GM15510 (cell line): ENCODE results near the gene SLC16A12.

Experiments used
- POLR2A ChIP-seq: IDR thresholded peaks from 3 replicates; pipeline ENCODE4 v1.6.1; 2011; ENCODE audit warnings: borderline replicate concordance; ENCODE audit not compliant: insufficient read length; ENCODE audit errors: extremely low read depth

SLC16A12 gene

DNA sequence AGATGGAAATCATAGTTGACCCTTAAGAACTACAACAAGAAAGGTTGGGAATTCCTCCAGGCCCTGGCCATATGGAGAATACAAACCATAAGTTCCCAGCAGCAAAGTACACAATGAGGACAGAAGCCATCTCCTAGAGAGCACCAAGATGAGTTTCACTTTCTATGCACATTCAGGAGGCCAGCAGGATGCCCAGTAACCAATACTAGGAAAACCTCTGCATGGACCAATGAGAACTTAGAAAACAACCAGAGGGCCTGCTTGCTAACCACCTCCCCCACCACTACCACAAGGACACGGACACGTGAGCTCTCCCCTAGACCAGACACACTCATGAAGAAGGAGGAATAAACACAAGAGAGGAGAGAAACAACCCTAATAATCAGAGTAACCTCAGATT, 64.8 kb downstream of the SLC16A12 start:
- TF ChIP-seq POLR2A, result no peak

DNA sequence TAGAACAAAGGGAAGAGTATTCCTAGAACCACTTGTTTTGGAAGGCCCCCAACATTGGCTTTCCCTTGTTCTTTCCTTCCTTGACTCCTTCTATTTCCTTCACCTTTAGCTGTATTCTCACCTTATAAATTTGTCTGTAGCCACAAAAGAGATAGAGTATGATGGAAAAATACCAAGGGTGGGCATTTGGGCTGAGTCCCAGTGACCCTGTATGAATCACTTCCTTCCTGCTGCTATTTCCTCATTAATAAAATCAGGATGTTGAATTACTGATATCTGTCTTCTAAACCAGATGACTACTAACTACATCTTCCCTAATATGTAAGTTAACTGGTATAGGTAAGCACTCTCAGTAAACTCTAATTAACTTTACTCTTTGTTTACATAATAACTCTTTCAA, 65.9 kb downstream of the SLC16A12 start:
- no peak for TF ChIP-seq POLR2A

DNA sequence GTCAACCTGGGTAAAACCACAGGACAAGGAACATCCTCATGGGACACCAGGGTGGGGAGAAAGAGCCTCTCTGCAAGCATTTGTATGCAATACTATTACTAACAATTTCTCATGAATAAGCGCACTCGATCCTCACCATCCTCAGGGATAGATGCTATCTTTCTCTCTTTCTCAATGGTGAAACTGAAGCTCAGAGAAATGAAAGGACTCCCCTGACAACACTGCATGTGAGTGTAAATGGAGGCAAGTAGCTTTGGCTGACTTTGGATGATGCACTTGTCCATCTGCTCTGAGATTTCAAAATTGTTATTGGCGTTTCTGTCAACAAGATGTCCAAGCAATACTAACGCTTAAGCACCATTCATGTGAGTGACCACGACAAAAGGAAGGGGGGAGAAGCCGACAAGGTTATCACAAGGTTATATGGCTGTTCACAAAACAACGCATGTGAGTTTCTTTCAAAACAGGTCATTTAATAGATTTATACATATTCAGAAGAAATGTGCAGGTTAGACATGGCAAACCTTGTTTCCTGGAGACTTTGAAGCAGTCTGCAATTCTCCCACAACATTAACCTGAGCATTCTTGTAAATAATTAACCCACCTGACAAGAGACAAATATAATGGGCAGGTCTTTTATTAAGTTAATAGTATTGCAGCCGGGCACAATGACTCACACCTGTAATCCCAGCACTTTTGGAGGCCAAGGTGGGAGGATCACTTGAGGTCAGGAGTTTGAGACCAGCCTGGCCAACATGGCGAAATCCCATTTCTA, 67.0 kb downstream of the SLC16A12 start:
- TF ChIP-seq POLR2A, result no peak

DNA sequence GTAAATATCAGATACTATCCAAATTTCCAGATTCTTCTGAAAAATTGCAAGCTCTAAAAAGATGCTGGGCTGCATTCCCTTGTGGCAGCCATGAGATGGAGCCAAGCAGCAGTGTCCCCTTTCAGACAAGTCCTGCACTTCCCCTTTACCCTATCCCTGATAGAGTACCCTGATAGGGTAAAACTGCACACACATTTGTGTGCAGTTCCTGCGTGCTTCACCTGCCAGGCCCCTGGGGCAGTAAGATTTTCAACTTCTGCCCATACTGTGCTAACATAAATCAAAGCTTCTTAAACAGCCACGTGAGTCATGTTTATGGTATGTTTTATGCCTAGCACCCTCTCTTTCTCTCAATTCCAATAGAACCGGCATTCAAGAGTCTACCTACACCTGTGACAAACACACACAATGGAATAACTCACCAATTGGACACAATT, 68.8 kb downstream of the SLC16A12 start:
- no peak for TF ChIP-seq POLR2A

GRCh38 chr10:89465196-89465595, 70.2 kb downstream of the SLC16A12 start:
- TF ChIP-seq POLR2A, result no peak

DNA sequence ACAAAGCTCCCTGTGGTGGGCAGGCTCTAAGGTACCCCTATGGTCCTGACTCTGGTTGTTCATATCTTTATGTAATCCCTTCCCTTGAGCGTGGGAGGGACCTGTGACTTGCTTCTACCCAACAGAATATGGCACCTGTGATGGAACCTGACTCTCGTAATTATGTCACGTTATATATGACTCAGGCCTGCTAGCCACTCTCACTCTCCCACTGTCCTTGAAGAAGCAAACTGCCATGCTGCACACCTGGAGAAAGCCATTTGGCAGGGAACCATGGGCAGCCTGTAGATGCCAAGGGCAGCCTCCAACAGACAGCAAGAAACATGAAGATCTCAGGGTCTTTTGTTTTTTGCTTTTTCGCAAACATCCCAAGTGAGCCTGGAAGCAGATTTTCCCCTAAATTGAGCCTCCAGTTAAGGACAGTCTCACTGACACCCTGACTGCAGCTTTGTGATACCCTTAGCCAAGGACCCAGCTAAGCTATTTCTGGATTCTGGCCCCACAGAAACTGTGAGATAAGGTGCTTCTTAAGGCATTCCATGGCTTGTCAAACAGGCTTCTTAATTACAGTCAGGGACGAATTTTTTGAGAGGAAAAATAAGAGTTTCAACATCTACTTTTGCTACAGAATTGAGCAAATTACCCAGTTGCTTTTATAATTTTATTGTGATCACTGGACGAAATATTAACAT, 71.4 kb downstream of the SLC16A12 start:
- TF ChIP-seq POLR2A, result no peak

GRCh38 chr10:89458784-89459183, 76.6 kb downstream of the SLC16A12 start:
- TF ChIP-seq POLR2A, result no peak

GRCh38 chr10:89458291-89458690, 77.1 kb downstream of the SLC16A12 start:
- TF ChIP-seq POLR2A, result no peak

GRCh38 chr10:89454561-89455347, 80.6 kb downstream of the SLC16A12 start:
- no peak for TF ChIP-seq POLR2A

- TF ChIP-seq POLR2A, result no peak
These were observed 83.2 kb downstream of the SLC16A12 start for GRCh38 chr10:89452193-89452592.

DNA sequence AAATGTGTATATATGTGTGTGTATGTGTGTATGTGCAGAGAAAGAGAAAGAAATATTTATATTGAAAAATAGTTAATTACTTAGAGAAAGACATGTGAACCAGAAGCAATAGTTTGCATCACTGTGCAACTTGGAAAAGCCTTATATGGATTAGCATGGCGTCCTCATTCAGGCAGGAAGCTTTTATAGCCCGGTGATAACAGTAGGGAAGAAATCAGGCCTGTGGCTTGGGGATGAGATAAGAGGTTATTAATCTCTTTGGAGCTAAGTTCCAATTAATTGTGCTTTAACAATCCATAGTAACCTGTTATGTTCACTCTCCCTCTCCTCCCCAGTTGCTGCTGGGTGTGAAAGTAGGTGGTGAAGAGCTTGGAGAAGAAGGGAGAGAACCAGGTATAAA, 84.5 kb downstream of the SLC16A12 start:
- no peak for TF ChIP-seq POLR2A

GRCh38 chr10:89442289-89442688, 93.1 kb downstream of the SLC16A12 start:
- no peak for TF ChIP-seq POLR2A

GRCh38 chr10:89440226-89441009, 95.0 kb downstream of the SLC16A12 start:
- no peak for TF ChIP-seq POLR2A

DNA sequence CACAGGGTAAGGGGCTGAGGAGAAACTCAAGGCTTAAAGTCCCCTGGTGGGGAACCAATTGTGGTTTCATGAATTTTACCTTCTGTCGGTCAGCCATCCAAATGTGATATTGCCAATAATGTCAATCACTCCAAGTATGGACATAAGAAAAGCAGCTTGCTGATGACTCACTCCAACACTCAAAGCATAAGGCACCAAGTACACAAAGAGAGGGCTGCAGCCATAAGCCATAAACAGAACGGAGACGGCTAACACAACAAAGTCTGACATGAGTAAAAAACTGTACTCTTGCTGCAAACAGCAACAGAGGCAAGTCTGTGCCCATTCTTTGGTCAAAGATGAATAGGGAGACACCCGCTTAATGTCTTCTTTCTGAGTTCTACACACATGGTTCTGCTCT, 96.9 kb downstream of the SLC16A12 start:
- TF ChIP-seq POLR2A, result no peak

- no peak for TF ChIP-seq POLR2A
These were observed 103.4 kb downstream of the SLC16A12 start for GRCh38 chr10:89431977-89432376.

- no peak for TF ChIP-seq POLR2A
These were observed 106.5 kb downstream of the SLC16A12 start for GRCh38 chr10:89428877-89429276.

GRCh38 chr10:89427629-89428028, 107.8 kb downstream of the SLC16A12 start:
- TF ChIP-seq POLR2A, result no peak
